Neural cell (in vitro differentiated cells): ENCODE measurements around the gene CIDEA. TPM values are rescaled to one million over a fixed set of nuclear protein-coding genes. Genes with fewer than 3 reads are reported as not detected.
A peak's percentile ranks its signal among the peaks of the same experiment; 100 is the strongest.

Source experiments
- H2AFZ ChIP-seq: fragments of 200-600, 300-800 bp; sonication (generic), shearing (Covaris generic); 2 replicates; pipeline ENCODE4 v1.6.0; 2014; ENCODE audit warnings: low read depth, mild to moderate bottlenecking, antibody characterized with exemption, low read length, moderate library complexity
- H3F3A ChIP-seq: fragments of 200-600 bp; shearing (Covaris generic); 2 replicates; pipeline ENCODE4 v1.6.1; 2016; ENCODE audit warnings: mild to moderate bottlenecking, moderate library complexity, mixed read lengths, antibody characterized with exemption, low read length; ENCODE audit not compliant: insufficient read depth, poor library complexity, severe bottlenecking
- H3K27ac ChIP-seq: fragments of 200-600, 300-800 bp; sonication (generic), shearing (Covaris generic); 2 replicates; pipeline ENCODE4 v1.5.1; 2014; ENCODE audit warnings: mild to moderate bottlenecking, low read length, moderate library complexity
- H3K27me3 ChIP-seq: fragments of 300-800, 200-600 bp; sonication (generic), shearing (Covaris generic); 2 replicates; pipeline ENCODE4 v1.6.0; 2014; ENCODE audit warnings: mild to moderate bottlenecking, low read depth, low read length, moderate library complexity; ENCODE audit not compliant: insufficient read depth
- H3K36me3 ChIP-seq: fragments of 300-800, 200-600 bp; sonication (generic), shearing (Covaris generic); 2 replicates; pipeline ENCODE4 v1.5.1; 2014; ENCODE audit warnings: mild to moderate bottlenecking, antibody characterized with exemption, low read length, moderate library complexity; ENCODE audit not compliant: insufficient read depth
- H3K4me2 ChIP-seq: fragments of 300-800, 200-600 bp; sonication (generic), shearing (Covaris generic); 2 replicates; pipeline ENCODE4 v1.6.0; 2014; ENCODE audit warnings: mild to moderate bottlenecking, low read length
- H3K4me3 ChIP-seq: fragments of 300-800, 200-600 bp; sonication (generic), shearing (Covaris generic); 2 replicates; pipeline ENCODE4 v1.5.1; 2014; ENCODE audit warnings: mild to moderate bottlenecking, low read length, moderate library complexity
- H3K79me2 ChIP-seq: fragments of 200-600 bp; shearing (Covaris generic); replicated peaks from 2 replicates; pipeline ENCODE4 v1.6.0; 2014; ENCODE audit warnings: mild to moderate bottlenecking, low read length, moderate library complexity; ENCODE audit not compliant: insufficient read depth
- H3K9ac ChIP-seq: fragments of 300-800, 200-600 bp; sonication (generic), shearing (Covaris generic); 2 replicates; pipeline ENCODE4 v1.6.1; 2016; ENCODE audit warnings: mild to moderate bottlenecking, low read length, mixed read lengths
- H3K9me2 ChIP-seq: fragments of 200-600 bp; shearing (Covaris generic); 2 replicates; pipeline ENCODE4 v1.6.1; 2016; ENCODE audit warnings: mild to moderate bottlenecking, low read length, mixed read lengths; ENCODE audit not compliant: insufficient read depth
- H3K9me3 ChIP-seq: fragments of 200-600, 300-800 bp; sonication (generic), shearing (Covaris generic); 2 replicates; pipeline ENCODE4 v1.6.1; 2016; ENCODE audit warnings: mild to moderate bottlenecking, mixed run types, low read length, moderate library complexity, mixed read lengths
- H4K20me1 ChIP-seq: fragments of 200-600 bp; shearing (Covaris generic); 2 replicates; pipeline ENCODE4 v1.6.1; 2016; ENCODE audit warnings: mild to moderate bottlenecking, mixed run types; ENCODE audit not compliant: insufficient read depth
- CTCF ChIP-seq: fragments of 450-650 bp; IDR thresholded peaks from 2 replicates; pipeline ENCODE4 v1.5.1; 2014; ENCODE audit warnings: antibody characterized with exemption, mild to moderate bottlenecking, moderate library complexity; ENCODE audit not compliant: poor library complexity, severe bottlenecking
- EP300 ChIP-seq: fragments of 450-650 bp; conservative IDR thresholded peaks from 2 replicates; pipeline ENCODE4 v1.6.1; 2014; ENCODE audit warnings: antibody characterized with exemption, mild to moderate bottlenecking, moderate library complexity; ENCODE audit not compliant: poor library complexity, severe bottlenecking
- EZH2 ChIP-seq: fragments of 200-600, 300-800 bp; shearing (Covaris generic), sonication (generic); IDR thresholded peaks from 2 replicates; pipeline ENCODE4 v1.6.1; 2014; ENCODE audit warnings: antibody characterized with exemption, low read length, borderline replicate concordance, mild to moderate bottlenecking; ENCODE audit not compliant: insufficient read depth, poor library complexity, severe bottlenecking
- MXI1 ChIP-seq: fragments of 450-650 bp; conservative IDR thresholded peaks from 2 replicates; pipeline ENCODE4 v1.6.1; 2014; ENCODE audit warnings: antibody characterized with exemption, mild to moderate bottlenecking; ENCODE audit not compliant: poor library complexity, severe bottlenecking
- POLR2AphosphoS5 ChIP-seq: IDR thresholded peaks from 2 replicates; pipeline ENCODE4 v1.6.1; 2012
- RAD21 ChIP-seq: fragments of 450-650 bp; conservative IDR thresholded peaks from 2 replicates; pipeline ENCODE4 v1.6.1; 2014; ENCODE audit warnings: antibody characterized with exemption, mild to moderate bottlenecking, moderate library complexity
- REST ChIP-seq: IDR thresholded peaks from 2 replicates; pipeline ENCODE4 v1.6.1; 2012; ENCODE audit warnings: borderline replicate concordance
- SMC3 ChIP-seq: fragments of 450-650 bp; conservative IDR thresholded peaks from 2 replicates; pipeline ENCODE4 v1.6.1; 2014; ENCODE audit warnings: antibody characterized with exemption, mild to moderate bottlenecking, moderate library complexity; ENCODE audit not compliant: poor library complexity
- TAF1 ChIP-seq: IDR thresholded peaks from 2 replicates; pipeline ENCODE4 v1.6.1; 2012; ENCODE audit warnings: low read depth
- polyA plus RNA-seq: library from polyadenylated mRNA; depleted of rRNA; stranded (reverse); fragments of >200 nt; gene quantifications from 2 replicates; pipeline ENCODE4 v1.2.3, GENCODE V29; 2014

CIDEA gene
- polyA plus RNA-seq, 1 donor from 2014 or later: not detected

GRCh38 chr18:12305930-12306629, 51.9 kb downstream of the CIDEA start:
- Histone ChIP-seq H3K9me3 (no peaks in the 10 kb centered on the region), H3K4me2 (no peak overlapping the region), H3K4me3 (no peak overlapping the region), H3K9ac (no peak overlapping the region), H3K27ac (no peak overlapping the region), H3K27me3 (peaks cover 49% of the 10 kb centered on the region), H3K36me3 (no peaks in the 10 kb centered on the region), H3F3A (no peaks in the 10 kb centered on the region), H4K20me1 (no peaks in the 10 kb centered on the region), H3K79me2 (no peaks in the 10 kb centered on the region), H2AFZ (no peak overlapping the region), H3K9me2 (no peaks in the 10 kb centered on the region)
- TF ChIP-seq SMC3 (no peak), REST (no peak), EP300 (no peak), MXI1 (no peak), TAF1 (no peak), RAD21 (no peak), CTCF (no peak), EZH2 (no peak), POLR2AphosphoS5 (no peak)

GRCh38 chr18:12306752-12307700, 52.9 kb downstream of the CIDEA start:
- Histone ChIP-seq H3F3A (no peaks in the 10 kb centered on the region), H2AFZ (no peak overlapping the region), H3K36me3 (no peaks in the 10 kb centered on the region), H3K9ac (no peak overlapping the region), H3K4me3 (peak overlapping the region; percentile 66), H4K20me1 (no peaks in the 10 kb centered on the region), H3K4me2 (no peak overlapping the region), H3K79me2 (no peaks in the 10 kb centered on the region), H3K9me3 (no peaks in the 10 kb centered on the region), H3K27me3 (peaks cover 49% of the 10 kb centered on the region), H3K9me2 (no peaks in the 10 kb centered on the region), H3K27ac (no peak overlapping the region)
- TF ChIP-seq POLR2AphosphoS5 (no peak), CTCF (no peak), TAF1 (no peak), EZH2 (peak; percentile 53), REST (no peak), SMC3 (no peak)
